ENCODE measurements around the gene ARHGEF25. TPM values are rescaled to one million over a fixed set of nuclear protein-coding genes. Genes with fewer than 3 reads are reported as not detected.

Gene ARHGEF25
- total and polyA plus RNA-seq, 7 donors = 5.8 to 140 (median 99.4) TPM

DNA sequence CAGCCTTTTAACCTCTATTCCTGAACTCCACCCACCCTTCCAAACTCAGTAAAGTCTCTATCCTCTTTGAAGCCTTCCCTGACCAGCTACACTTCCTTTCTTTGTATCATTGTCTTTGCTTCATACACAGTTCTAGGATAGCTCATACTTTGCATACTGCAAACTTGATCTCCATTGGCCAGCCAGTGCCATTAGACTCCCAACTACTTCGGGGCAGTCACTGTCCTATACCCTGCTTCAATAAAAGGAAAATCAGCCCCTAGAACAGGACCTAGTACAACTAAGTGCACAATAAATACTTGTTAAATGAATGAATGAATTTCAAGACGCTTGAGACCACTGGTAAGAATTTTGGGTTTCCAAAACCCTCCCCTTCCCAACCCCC is 20.8 kb upstream of the ARHGEF25 start:
- Histone ChIP-seq H3K4me1 (peaks cover 0 to 18% (median 16%) of the 10 kb centered on the region in 4 donors), H3K27ac (peak overlapping the region; percentile 77 to 86 (median 82)), H3K27me3 (peaks cover 0 to 3% (median 0%) of the 10 kb centered on the region in 3 donors), H3K9me3 (no peaks in the 10 kb centered on the region), H3K36me3 (peaks cover 0 to 14% (median 2%) of the 10 kb centered on the region in 4 donors), H3K4me3 (peak overlapping the region; percentile 72 to 97 (median 84))
- no peak for DNase-seq
- TF ChIP-seq POLR2A (IDR thresholded peaks at IDR 0.05) = no peak
- TF ChIP-seq POLR2AphosphoS5 (IDR thresholded peaks at IDR 0.05) = no peak
- no peak for TF ChIP-seq EP300 (IDR thresholded peaks at IDR 0.05)
- no peak for TF ChIP-seq CTCF (IDR thresholded peaks at IDR 0.05)
- intact Hi-C loops (cut with DNase I) = no loop called here
- 8 to 16% methylated on average over 2 of the region's 2 CpGs for WGBS, 2 donors

- Histone ChIP-seq H3K9me3 (no peaks in the 10 kb centered on the region), H3K27me3 (peaks cover 0 to 3% (median 0%) of the 10 kb centered on the region in 3 donors), H3K27ac (peak within 1 kb of the TSS; percentile 77 to 86 (median 82)), H3K36me3 (peaks cover 0 to 20% (median 2%) of the 10 kb centered on the region in 4 donors), H3K4me1 (peaks cover 0 to 18% (median 16%) of the 10 kb centered on the region in 4 donors), H3K4me3 (peak within 1 kb of the TSS; percentile 72 to 97 (median 84))
- DNase-seq = peak; percentile 89
- intact Hi-C loops (cut with DNase I) = no loop called here
- TF ChIP-seq EP300 (IDR thresholded peaks at IDR 0.05) (no peak), POLR2A (IDR thresholded peaks at IDR 0.05) (peak in 1 of 2 donors; percentile 32), CTCF (IDR thresholded peaks at IDR 0.05) (no peak), POLR2AphosphoS5 (IDR thresholded peaks at IDR 0.05) (peak; percentile 42 to 75 (median 66))
- WGBS, 2 donors = 1 to 2% methylated on average over 69 of the region's 69 CpGs
Observed at GRCh38 chr12:57590864-57591781, 20.1 kb upstream of the ARHGEF25 start, which contains the start of gene PIP4K2C. Gene PIP4K2C, plus strand, starts transcription at chr12:57591192. Its CDS starts 98 bp downstream, at chr12:57591290.

- TF ChIP-seq POLR2AphosphoS5 (IDR thresholded peaks at IDR 0.05) (no peak), POLR2A (IDR thresholded peaks at IDR 0.05) (no peak), CTCF (IDR thresholded peaks at IDR 0.05) (no peak), EP300 (IDR thresholded peaks at IDR 0.05) (no peak)
- intact Hi-C loops (cut with DNase I) = no loop called here
- 34 to 48% methylated on average over 10 of the region's 10 CpGs for WGBS, 2 donors
- H3K27ac ChIP-seq = peak overlapping the region; percentile 77 to 86 (median 82)
- H3K36me3 ChIP-seq = peaks cover 0 to 27% (median 3%) of the 10 kb centered on the region in 4 donors
- no peaks in the 10 kb centered on the region for H3K9me3 ChIP-seq
- peak overlapping the region; percentile 72 to 97 (median 84) for H3K4me3 ChIP-seq
- peaks cover 0 to 18% (median 16%) of the 10 kb centered on the region in 4 donors for H3K4me1 ChIP-seq
- H3K27me3 ChIP-seq = peaks cover 0 to 3% (median 0%) of the 10 kb centered on the region in 3 donors
- no peak for DNase-seq
Observed at GRCh38 chr12:57591782-57592325, 19.4 kb upstream of the ARHGEF25 start.

DNA sequence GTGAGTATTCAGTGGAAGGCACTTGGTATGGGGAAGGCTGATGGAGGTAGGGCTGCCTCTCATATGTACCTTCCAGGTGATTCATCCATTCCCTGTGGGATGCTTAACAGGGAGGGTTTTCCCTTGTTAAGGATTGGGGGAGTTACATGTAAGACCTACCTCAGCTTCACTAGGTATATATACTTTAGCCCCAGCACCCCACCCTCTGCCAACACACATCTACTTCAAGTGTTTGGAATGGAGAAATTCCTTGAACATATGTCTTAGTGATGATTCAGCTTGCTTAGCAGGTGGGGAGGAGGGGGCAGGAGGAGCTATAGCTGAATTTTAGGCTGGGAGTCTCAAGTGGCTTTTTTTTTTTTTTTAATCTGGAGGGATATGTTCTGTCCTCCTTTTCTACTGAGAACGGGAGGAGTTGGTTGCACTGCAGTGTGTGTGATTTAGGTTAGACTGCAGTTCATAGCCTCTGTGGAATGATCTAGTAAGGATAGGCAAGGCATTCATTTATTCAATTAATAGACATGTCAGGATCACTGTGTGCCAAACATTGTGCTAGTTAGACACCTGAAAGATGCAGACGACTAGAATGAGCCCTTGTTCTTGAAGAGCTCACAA is 18.6 kb upstream of the ARHGEF25 start:
- intact Hi-C loops (cut with DNase I) = no loop called here
- 74 to 85% methylated on average over 2 of the region's 2 CpGs for WGBS, 2 donors
- H3K27me3 ChIP-seq = peaks cover 0 to 3% (median 0%) of the 10 kb centered on the region in 3 donors
- no peak overlapping the region for H3K4me3 ChIP-seq
- no peaks in the 10 kb centered on the region for H3K9me3 ChIP-seq
- H3K4me1 ChIP-seq = peaks cover 0 to 18% (median 16%) of the 10 kb centered on the region in 4 donors
- TF ChIP-seq CTCF (IDR thresholded peaks at IDR 0.05) (no peak), POLR2AphosphoS5 (IDR thresholded peaks at IDR 0.05) (no peak), EP300 (IDR thresholded peaks at IDR 0.05) (no peak), POLR2A (IDR thresholded peaks at IDR 0.05) (no peak)
- H3K27ac ChIP-seq = no peak overlapping the region
- H3K36me3 ChIP-seq = peaks cover 0 to 36% (median 4%) of the 10 kb centered on the region in 4 donors
- no peak for DNase-seq

All from sigmoid colon (tissue), 7 donors.